Endodermal cell (in vitro differentiated cells): ENCODE measurements around the gene MEP1A. TPM values are rescaled to one million over a fixed set of nuclear protein-coding genes. Genes with fewer than 3 reads are reported as not detected.

Experiments
- DNase-seq: peaks from one replicate; pipeline ENCODE4 v3.0.0-alpha.2; 2017
- H3K27ac ChIP-seq: 2 replicates; pipeline ENCODE4 v1.5.1; 2013; ENCODE audit warnings: mild to moderate bottlenecking, low read depth, low read length, moderate library complexity
- H3K27me3 ChIP-seq: 2 replicates; pipeline ENCODE4 v1.6.1; 2013; ENCODE audit warnings: mild to moderate bottlenecking, low read length, moderate library complexity; ENCODE audit not compliant: insufficient read depth, control insufficient read depth, poor library complexity, severe bottlenecking
- H3K36me3 ChIP-seq: 2 replicates; pipeline ENCODE4 v1.7.0; 2013; ENCODE audit warnings: mild to moderate bottlenecking, low read length, moderate library complexity; ENCODE audit not compliant: control insufficient read depth, insufficient read depth
- H3K4me1 ChIP-seq: one replicate; pipeline ENCODE4 v1.7.0; 2013; ENCODE audit warnings: low read length; ENCODE audit not compliant: control insufficient read depth, insufficient read depth
- H3K4me3 ChIP-seq: 2 replicates; pipeline ENCODE4 v1.5.1; 2013; ENCODE audit warnings: mild to moderate bottlenecking, low read length, moderate library complexity
- H3K9ac ChIP-seq: 2 replicates; pipeline ENCODE4 v1.6.1; 2013; ENCODE audit warnings: mild to moderate bottlenecking, low read length, moderate library complexity; ENCODE audit not compliant: poor library complexity, severe bottlenecking; ENCODE audit errors: extremely low read depth
- H3K9me3 ChIP-seq: 2 replicates; pipeline ENCODE4 v1.6.1; 2013; ENCODE audit warnings: mild to moderate bottlenecking, low read length, moderate library complexity; ENCODE audit not compliant: control insufficient read depth
- H3K27ac Mint-ChIP-seq: 2 replicates; pipeline ENCODE4 v1.8.0; 2020; ENCODE audit warnings: mixed read lengths
- H3K27me3 Mint-ChIP-seq: 2 replicates; pipeline ENCODE4 v1.8.0; 2021; ENCODE audit warnings: mild to moderate bottlenecking, mixed read lengths; ENCODE audit not compliant: insufficient read depth
- H3K36me3 Mint-ChIP-seq: 2 replicates; pipeline ENCODE4 v1.8.0; 2020; ENCODE audit warnings: low read depth, mixed read lengths
- H3K4me1 Mint-ChIP-seq: 2 replicates; pipeline ENCODE4 v1.8.0; 2020; ENCODE audit warnings: mixed read lengths
- H3K4me3 Mint-ChIP-seq: 2 replicates; pipeline ENCODE4 v1.8.0; 2020; ENCODE audit warnings: mild to moderate bottlenecking, moderate library complexity, mixed read lengths
- H3K9me3 Mint-ChIP-seq: 2 replicates; pipeline ENCODE4 v1.8.0; 2020; ENCODE audit warnings: mild to moderate bottlenecking, mixed read lengths
- CTCF ChIP-seq: fragments of 200-600 bp; sonication (generic); conservative IDR thresholded peaks from 2 replicates; pipeline ENCODE4 v1.5.0; 2021; ENCODE audit warnings: antibody characterized with exemption, mild to moderate bottlenecking
- WGBS, 2 experiments: methylation state at CpG; one replicate each; pipeline versions ENCODE4 v1.1.5 to v1.1.7; 2013; ENCODE audit warnings: missing lambda C conversion rate in 2 of 2, mixed read lengths in 1 of 2; ENCODE audit not compliant: insufficient coverage in 1 of 2, insufficient read length in 1 of 2; 5-methylcytosine and 5-hydroxymethylcytosine counted together
- total RNA-seq, 2 donors: library from RNA; stranded (reverse); fragmentation: NEBNext Ultra II Directional in 1 of 2; extraction: Animal tissue kit (Norgen Biotek cat#: 25700) in 1 of 2; gene quantifications; 2 replicates in 1 of 2; 3 replicates in 1 of 2; pipeline ENCODE4 v1.2.1, GENCODE V29; 2021

The MEP1A gene
- total RNA-seq, 2 donors from 2014 or later: not detected

DNA sequence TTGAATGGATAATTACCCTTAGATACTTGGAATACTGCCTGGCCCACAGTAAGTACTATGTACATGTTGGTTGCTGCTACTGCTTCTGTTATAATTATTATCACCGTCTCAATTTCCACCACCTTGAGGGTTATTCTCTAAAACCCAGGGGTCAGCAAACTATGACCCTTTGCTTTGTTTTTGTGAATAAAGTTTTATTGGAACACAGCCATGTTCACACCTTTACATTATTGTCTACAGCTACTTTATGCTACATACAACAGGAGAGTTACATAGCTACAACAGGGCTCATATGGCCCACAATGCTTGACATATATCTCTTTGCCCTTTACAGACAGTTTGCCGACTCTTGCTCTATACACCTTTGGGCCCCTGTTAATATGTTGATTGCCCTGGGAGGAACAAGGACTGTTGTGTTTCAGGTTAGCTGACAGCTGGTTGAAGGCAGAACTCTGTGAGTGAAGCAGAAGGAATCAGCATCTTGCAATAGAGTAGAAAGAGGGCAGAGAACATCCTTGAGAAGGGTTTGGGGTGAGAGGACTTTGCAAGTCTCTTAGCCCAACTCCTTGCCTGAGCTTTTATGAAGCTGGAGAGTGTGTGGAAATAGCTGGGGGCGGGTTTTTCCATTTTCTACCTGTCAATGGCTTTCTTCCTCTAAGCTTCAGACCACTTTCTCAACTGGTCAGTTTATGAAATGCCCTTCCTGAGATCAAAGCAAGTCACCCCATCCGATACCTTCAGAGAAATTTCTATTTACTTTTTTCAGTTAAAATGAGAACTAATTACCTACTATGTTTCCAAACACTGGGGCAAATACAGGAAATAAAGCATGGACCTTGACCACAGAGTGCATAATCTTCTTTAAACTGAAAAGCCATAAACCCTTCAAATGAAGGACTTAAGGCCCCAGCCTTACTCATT lies 3.5 kb upstream of the MEP1A start:
- WGBS, 2 experiments: 84% methylated on average over 4 of the region's 4 CpGs; no CpG with 5 or more reads in 1 of the 2 experiments
- no peaks in the 10 kb centered on the region for H3K9me3 ChIP-seq
- H3K4me1 Mint-ChIP-seq: peaks cover 31% of the 10 kb centered on the region
- H3K9ac ChIP-seq: no peak overlapping the region
- H3K36me3 Mint-ChIP-seq: no peaks in the 10 kb centered on the region
- DNase-seq: no peak
- no peaks in the 10 kb centered on the region for H3K27me3 ChIP-seq
- H3K27ac Mint-ChIP-seq: no peak overlapping the region
- no peak for TF ChIP-seq CTCF
- H3K36me3 ChIP-seq: no peaks in the 10 kb centered on the region
- peaks cover 13% of the 10 kb centered on the region for H3K4me1 ChIP-seq
- H3K4me3 ChIP-seq: peak overlapping the region; percentile 28
- H3K27ac ChIP-seq: no peak overlapping the region
- no peak overlapping the region for H3K4me3 Mint-ChIP-seq
- H3K27me3 Mint-ChIP-seq: no peaks in the 10 kb centered on the region
- no peaks in the 10 kb centered on the region for H3K9me3 Mint-ChIP-seq

DNA sequence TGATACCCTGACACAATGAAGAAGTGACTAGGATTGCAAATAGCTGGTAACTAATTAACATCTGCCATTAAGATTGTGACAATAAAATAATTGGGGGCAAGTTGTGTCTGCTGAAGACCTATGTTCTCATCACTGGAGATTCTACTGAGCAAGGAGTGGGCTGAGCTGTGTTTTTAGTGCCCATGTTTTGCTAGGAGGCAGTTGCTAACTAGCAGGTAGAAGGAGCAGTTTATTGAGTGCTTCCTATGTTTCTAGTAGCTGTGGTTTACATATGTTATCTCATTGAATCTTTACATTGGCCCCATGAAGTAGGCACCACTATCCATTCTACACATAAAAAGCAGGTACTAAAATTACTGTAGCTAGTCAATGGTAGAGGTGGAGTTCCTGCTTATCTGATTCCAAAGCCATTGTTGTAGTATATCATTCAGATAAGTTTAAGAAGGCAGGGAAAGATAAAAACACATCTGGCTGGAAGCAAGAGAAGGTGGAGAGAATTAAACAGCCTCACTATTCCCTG lies 2.8 kb upstream of the MEP1A start:
- H3K36me3 ChIP-seq: no peaks in the 10 kb centered on the region
- no peak for TF ChIP-seq CTCF
- H3K4me3 ChIP-seq: peak overlapping the region; percentile 28
- H3K27me3 ChIP-seq: no peaks in the 10 kb centered on the region
- no peak overlapping the region for H3K9ac ChIP-seq
- no peak overlapping the region for H3K27ac ChIP-seq
- Mint-ChIP-seq H3K9me3 (no peaks in the 10 kb centered on the region), H3K36me3 (no peaks in the 10 kb centered on the region), H3K4me1 (peaks cover 31% of the 10 kb centered on the region), H3K27me3 (no peaks in the 10 kb centered on the region), H3K4me3 (no peak overlapping the region), H3K27ac (no peak overlapping the region)
- H3K9me3 ChIP-seq: no peaks in the 10 kb centered on the region
- H3K4me1 ChIP-seq: peaks cover 13% of the 10 kb centered on the region
- no peak for DNase-seq

DNA sequence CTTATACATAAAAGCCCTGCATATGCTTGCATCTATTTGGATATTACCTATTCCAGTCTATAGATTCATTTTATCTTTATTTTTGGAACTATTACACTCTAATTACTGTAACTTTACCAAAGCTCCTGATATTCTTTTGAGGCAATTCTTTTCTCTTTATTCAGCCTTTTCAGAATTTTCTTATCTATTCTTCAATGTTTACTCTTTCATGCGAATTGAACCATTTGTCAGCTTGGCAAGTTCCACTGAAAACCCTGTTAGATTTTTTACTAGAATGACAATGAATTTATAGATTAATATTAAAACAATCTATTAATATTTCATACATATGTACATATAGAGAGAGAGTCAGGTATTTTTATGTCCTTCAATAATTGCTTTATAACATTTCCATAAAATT lies 554 bp upstream of the MEP1A start:
- H3K4me3 Mint-ChIP-seq: no peak overlapping the region
- H3K36me3 ChIP-seq: no peaks in the 10 kb centered on the region
- no peak overlapping the region for H3K27ac Mint-ChIP-seq
- peaks cover 29% of the 10 kb centered on the region for H3K4me1 Mint-ChIP-seq
- no peak overlapping the region for H3K9ac ChIP-seq
- H3K4me3 ChIP-seq: no peak overlapping the region
- no peaks in the 10 kb centered on the region for H3K9me3 ChIP-seq
- H3K27me3 ChIP-seq: peaks cover 5% of the 10 kb centered on the region
- H3K4me1 ChIP-seq: peaks cover 13% of the 10 kb centered on the region
- no peak for TF ChIP-seq CTCF
- DNase-seq: no peak
- no peaks in the 10 kb centered on the region for H3K9me3 Mint-ChIP-seq
- WGBS, 2 experiments: 0% methylated on average over 1 of the region's 1 CpG; no CpG with 5 or more reads in 1 of the 2 experiments
- H3K27ac ChIP-seq: no peak overlapping the region
- H3K27me3 Mint-ChIP-seq: no peaks in the 10 kb centered on the region
- H3K36me3 Mint-ChIP-seq: no peaks in the 10 kb centered on the region
